ENCODE data around the gene GRIK4.

The GRIK4 gene

DNA sequence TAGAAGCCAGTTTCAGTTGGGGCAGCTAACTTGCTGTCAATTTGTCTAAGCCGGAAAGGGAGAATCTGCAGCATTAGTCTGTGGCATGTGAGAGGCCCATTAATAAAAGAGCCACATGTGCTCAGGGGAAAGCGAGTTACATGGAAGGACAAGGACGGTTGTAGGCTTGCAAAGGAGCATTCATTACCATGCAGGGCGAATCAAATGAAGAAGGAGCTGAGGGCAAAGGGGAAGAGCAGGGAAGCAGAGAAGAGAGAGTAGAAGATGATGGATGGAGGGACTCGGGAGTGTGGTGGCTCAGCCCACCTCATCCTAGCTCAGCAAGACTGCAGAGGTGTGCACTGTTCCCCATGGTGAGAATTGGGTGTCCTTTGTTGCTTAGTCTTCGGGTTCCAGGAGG is 359.6 kb downstream of the GRIK4 start:
- no peaks in the 10 kb centered on the region for H4K20me1 ChIP-seq (ENCODE audit: insufficient read depth)
- no peak overlapping the region for H3K9ac ChIP-seq
- H3K4me3 ChIP-seq (IDR thresholded peaks at IDR 0.05; ENCODE audit: insufficient read depth, low read depth, low read length), result no peak overlapping the region
- H3K27ac ChIP-seq, result no peak overlapping the region
- TF ChIP-seq CTCF (conservative IDR thresholded peaks at IDR 0.05; ENCODE audit: low read depth, low read length), result no peak
- H3K79me2 ChIP-seq (ENCODE audit: insufficient read depth, low read depth), result no peaks in the 10 kb centered on the region
- no peak overlapping the region for H3K4me2 ChIP-seq
- H3K27me3 ChIP-seq (ENCODE audit: insufficient read depth, low read depth), result no peaks in the 10 kb centered on the region
- H2AFZ ChIP-seq (ENCODE audit: low read depth), result no peak overlapping the region
- no peaks in the 10 kb centered on the region for H3K4me1 ChIP-seq (ENCODE audit: low read depth, poor library complexity, severe bottlenecking)
- no peaks in the 10 kb centered on the region for H3K36me3 ChIP-seq (ENCODE audit: insufficient read depth)

- H3K27me3 ChIP-seq (ENCODE audit: insufficient read depth, low read depth), result no peaks in the 10 kb centered on the region
- H3K4me2 ChIP-seq, result no peak overlapping the region
- no peaks in the 10 kb centered on the region for H3K36me3 ChIP-seq (ENCODE audit: insufficient read depth)
- H3K79me2 ChIP-seq (ENCODE audit: insufficient read depth, low read depth), result no peaks in the 10 kb centered on the region
- H3K4me1 ChIP-seq (ENCODE audit: low read depth, poor library complexity, severe bottlenecking), result no peaks in the 10 kb centered on the region
- TF ChIP-seq CTCF (conservative IDR thresholded peaks at IDR 0.05; ENCODE audit: low read depth, low read length), result no peak
- H3K9ac ChIP-seq, result no peak overlapping the region
- no peak overlapping the region for H3K4me3 ChIP-seq (IDR thresholded peaks at IDR 0.05; ENCODE audit: insufficient read depth, low read depth, low read length)
- no peaks in the 10 kb centered on the region for H4K20me1 ChIP-seq (ENCODE audit: insufficient read depth)
- no peak overlapping the region for H2AFZ ChIP-seq (ENCODE audit: low read depth)
- no peak overlapping the region for H3K27ac ChIP-seq
These were observed 360.4 kb downstream of the GRIK4 start for GRCh38 chr11:120871924-120872323.

GRCh38 chr11:120873966-120874735 is 362.6 kb downstream of the GRIK4 start:
- H3K9ac ChIP-seq, result no peak overlapping the region

DNA sequence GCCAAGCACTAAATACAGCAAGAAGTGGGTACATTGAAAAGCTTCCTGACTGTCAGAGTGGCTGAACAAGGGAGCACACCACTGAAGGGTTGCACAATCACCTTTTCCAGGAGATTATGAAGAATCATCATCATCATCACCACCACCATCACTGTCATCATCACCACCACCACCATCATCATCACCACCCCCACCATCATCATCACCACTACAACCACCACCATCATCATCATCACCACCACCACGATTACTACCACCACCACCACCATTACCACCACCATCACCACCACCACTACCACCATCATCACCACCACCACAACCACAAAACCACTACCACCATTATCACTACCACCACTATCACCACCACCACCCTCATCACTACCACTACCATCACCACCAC is 364.4 kb downstream of the GRIK4 start:
- no peak overlapping the region for H3K27ac ChIP-seq
- H3K4me3 ChIP-seq (IDR thresholded peaks at IDR 0.05; ENCODE audit: insufficient read depth, low read depth, low read length), result no peak overlapping the region
- H3K36me3 ChIP-seq (ENCODE audit: insufficient read depth), result no peaks in the 10 kb centered on the region
- no peaks in the 10 kb centered on the region for H3K27me3 ChIP-seq (ENCODE audit: insufficient read depth, low read depth)
- no peak for TF ChIP-seq CTCF (conservative IDR thresholded peaks at IDR 0.05; ENCODE audit: low read depth, low read length)
- no peaks in the 10 kb centered on the region for H3K4me1 ChIP-seq (ENCODE audit: low read depth, poor library complexity, severe bottlenecking)
- H2AFZ ChIP-seq (ENCODE audit: low read depth), result no peak overlapping the region
- H4K20me1 ChIP-seq (ENCODE audit: insufficient read depth), result no peaks in the 10 kb centered on the region
- no peaks in the 10 kb centered on the region for H3K79me2 ChIP-seq (ENCODE audit: insufficient read depth, low read depth)
- no peak overlapping the region for H3K4me2 ChIP-seq
- H3K9ac ChIP-seq, result no peak overlapping the region

More at GRCh38 chr11:120873966-120874735, 362.6 kb downstream of the GRIK4 start:
- Histone ChIP-seq H3K36me3 (ENCODE audit: insufficient read depth) (no peaks in the 10 kb centered on the region), H3K4me3 (IDR thresholded peaks at IDR 0.05; ENCODE audit: insufficient read depth, low read depth, low read length) (no peak overlapping the region), H3K79me2 (ENCODE audit: insufficient read depth, low read depth) (no peaks in the 10 kb centered on the region), H3K4me2 (no peak overlapping the region), H3K27me3 (ENCODE audit: insufficient read depth, low read depth) (no peaks in the 10 kb centered on the region), H4K20me1 (ENCODE audit: insufficient read depth) (no peaks in the 10 kb centered on the region), H3K4me1 (ENCODE audit: low read depth, poor library complexity, severe bottlenecking) (no peaks in the 10 kb centered on the region), H2AFZ (ENCODE audit: low read depth) (no peak overlapping the region), H3K27ac (no peak overlapping the region)
- no peak for TF ChIP-seq CTCF (conservative IDR thresholded peaks at IDR 0.05; ENCODE audit: low read depth, low read length)
